K562 (cell line): ENCODE measurements around the gene MNDA. TPM values are rescaled to one million over a fixed set of nuclear protein-coding genes. Genes with fewer than 3 reads are reported as not detected.

Source experiments
- ARNT ChIP-seq, 2 experiments: fragments of 450-650 bp; IDR thresholded peaks; 2 replicates each; pipeline ENCODE4 v1.6.1; 2016; ENCODE audit warnings: mild to moderate bottlenecking in 1 of 2
- ATF3 ChIP-seq, 2 experiments: fragments of 450-650 bp in 1 of 2; sonication (generic) in 1 of 2; formaldehyde crosslinking in 1 of 2; IDR thresholded peaks in 1 of 2; conservative IDR thresholded peaks in 1 of 2; 2 replicates each; pipeline versions ENCODE4 v1.6.1 to v1.8.1; 2016 to 2023; ENCODE audit warnings: mild to moderate bottlenecking in 2 of 2, moderate library complexity in 2 of 2, inconsistent platforms in 1 of 2, missing genetic modification reagents in 1 of 2
- CBFA2T3 ChIP-seq: fragments of 450-650 bp; IDR thresholded peaks from 2 replicates; pipeline ENCODE4 v1.6.1; 2017
- CREB5 ChIP-seq: fragments of 250-450 bp; sonication (Bioruptor Pico); IDR thresholded peaks from 2 replicates; pipeline ENCODE4 v1.5.0; 2020; ENCODE audit warnings: mild to moderate bottlenecking
- EHMT2 ChIP-seq: fragments of 450-650 bp; IDR thresholded peaks from 2 replicates; pipeline ENCODE4 v1.6.1; 2018; ENCODE audit warnings: antibody characterized with exemption
- EP300 ChIP-seq: IDR thresholded peaks from 2 replicates; pipeline ENCODE4 v1.6.1; 2012; ENCODE audit warnings: low read length, improper control_type of control experiment
- ETV5 ChIP-seq: sonication (generic); formaldehyde crosslinking; IDR thresholded peaks from 2 replicates; pipeline ENCODE4 v1.4.0; 2020; ENCODE audit warnings: low read depth, mild to moderate bottlenecking, missing genetic modification reagents
- FOXA1 ChIP-seq: fragments of 450-650 bp; IDR thresholded peaks from 2 replicates; pipeline ENCODE4 v1.6.1; 2016; ENCODE audit warnings: mild to moderate bottlenecking, borderline replicate concordance
- HDAC1 ChIP-seq, 2 experiments: fragments of 450-650 bp; IDR thresholded peaks; 2 replicates each; pipeline ENCODE4 v1.6.1; 2016 to 2017; ENCODE audit warnings: inconsistent platforms in 1 of 2, mild to moderate bottlenecking in 1 of 2, moderate library complexity in 1 of 2
- IFI16 ChIP-seq: fragments of 250-450 bp; sonication (Bioruptor Pico); IDR thresholded peaks from 2 replicates; pipeline ENCODE4 v2.1.2; 2022; ENCODE audit warnings: mild to moderate bottlenecking, inconsistent platforms
- MEF2A ChIP-seq: IDR thresholded peaks from 2 replicates; pipeline ENCODE4 v1.6.1; 2011; ENCODE audit warnings: low read depth, mild to moderate bottlenecking, low read length, moderate library complexity; ENCODE audit not compliant: control insufficient read depth
- MEF2D ChIP-seq: conservative IDR thresholded peaks from 2 replicates; pipeline ENCODE4 v1.6.1; 2016; ENCODE audit warnings: low read depth, missing genetic modification characterization, missing compliant biosample characterization
- NFATC3 ChIP-seq: fragments of 450-650 bp; IDR thresholded peaks from 2 replicates; pipeline ENCODE4 v1.6.1; 2017; ENCODE audit warnings: mild to moderate bottlenecking
- NONO ChIP-seq, 2 experiments: fragments of 200-400 bp in 1 of 2; fragments of 450-650 bp in 1 of 2; formaldehyde crosslinking in 1 of 2; IDR thresholded peaks; 2 replicates each; pipeline ENCODE4 v1.6.1; 2017; ENCODE audit warnings: low read depth in 2 of 2, mild to moderate bottlenecking in 2 of 2, moderate library complexity in 2 of 2, low read length in 1 of 2
- RBM17 ChIP-seq: fragments of 200-400 bp; formaldehyde crosslinking; IDR thresholded peaks from 2 replicates; pipeline ENCODE4 v1.6.1; 2017; ENCODE audit warnings: low read depth, mild to moderate bottlenecking, low read length, borderline replicate concordance
- SREBF2 ChIP-seq: sonication (generic); formaldehyde crosslinking; IDR thresholded peaks from 2 replicates; pipeline ENCODE4 v1.4.0; 2020; ENCODE audit warnings: mild to moderate bottlenecking, missing genetic modification reagents
- TARDBP ChIP-seq: fragments of 450-650 bp; IDR thresholded peaks from 2 replicates; pipeline ENCODE4 v1.6.1; 2016
- U2AF1 ChIP-seq: fragments of 200-400 bp; formaldehyde crosslinking; optimal IDR thresholded peaks from 2 replicates; pipeline ENCODE3; 2017; ENCODE audit warnings: mild to moderate bottlenecking, low read depth, low read length, moderate library complexity
- ZFX ChIP-seq: sonication (generic); formaldehyde crosslinking; IDR thresholded peaks from 2 replicates; pipeline ENCODE4 v1.8.0; 2022; ENCODE audit warnings: mild to moderate bottlenecking, missing genetic modification reagents, moderate library complexity
- ZNF23 ChIP-seq: fragments of 250-450 bp; sonication (Bioruptor Pico); IDR thresholded peaks from 2 replicates; pipeline ENCODE4 v1.4.0; 2020; ENCODE audit warnings: mild to moderate bottlenecking
- polyA plus RNA-seq, 8 experiments: library from polyadenylated mRNA; depleted of rRNA in 4 of 8; stranded (reverse) in 5 of 8; unstranded in 3 of 8; fragments of >200 nt; fragmentation: Nextera tagmentation in 2 of 8; fragmentation: Illumina TruSeq in 1 of 8; extraction: Ambion mirVana in 2 of 8; extraction: Trizol in 1 of 8; gene quantifications; 2 replicates each; pipeline versions ENCODE4 v1.2.1 to v1.2.3, GENCODE V29; 2011 to 2014; ENCODE audit warnings: inconsistent platforms in 1 of 8, missing spikeins in 1 of 8
- total RNA-seq, 7 experiments: library from RNA; depleted of rRNA in 6 of 7; stranded (reverse); fragments of >200 nt in 6 of 7; fragmentation: Illumina TruSeq in 2 of 7; extraction: Trizol in 2 of 7; gene quantifications; 2 replicates each; pipeline versions ENCODE4 v1.2.1 to v1.2.3, GENCODE V29; 2011 to 2021; ENCODE audit warnings: low replicate concordance in 1 of 7
- TF ChIP-seq, protein P1 (sequence below), 3 experiments: IDR thresholded peaks in 2 of 3; conservative IDR thresholded peaks in 1 of 3; 2 replicates each; pipeline ENCODE4 v1.5.1; 2011 to 2012; ENCODE audit warnings: low read length in 3 of 3, mild to moderate bottlenecking in 3 of 3, control low read depth in 2 of 3, improper control_type of control experiment in 1 of 3, inconsistent platforms in 1 of 3, low read depth in 1 of 3, mixed read lengths in 1 of 3, moderate library complexity in 1 of 3; ENCODE audit not compliant: insufficient read depth in 2 of 3
- TF ChIP-seq, protein P2 (sequence below): fragments of 450-650 bp; formaldehyde crosslinking; IDR thresholded peaks from 2 replicates; pipeline ENCODE4 v1.4.0; 2020; ENCODE audit warnings: mild to moderate bottlenecking, moderate library complexity

MNDA gene
- total and polyA plus RNA-seq, 9 of the 15 experiments (the other 6 are each of a cell fraction or from before 2014, with no cell fraction given), result 0.08 to 0.14 (median 0.09) TPM; not detected in 6

- peak in 1 of 2 experiments; percentile 73; a peak in 1 of 4 replicates for TF ChIP-seq ARNT (IDR thresholded peaks at IDR 0.05)
- TF ChIP-seq EP300, result peak; percentile 97
- TF ChIP-seq HDAC1 (IDR thresholded peaks at IDR 0.05), result peak in 1 of 2 experiments; percentile 67; a peak in 2 of 4 replicates
- peak; percentile 21; the same call in 1 of the 2 replicates for TF ChIP-seq TARDBP
- no peak for TF ChIP-seq ZNF23
- TF ChIP-seq, protein P1, sequence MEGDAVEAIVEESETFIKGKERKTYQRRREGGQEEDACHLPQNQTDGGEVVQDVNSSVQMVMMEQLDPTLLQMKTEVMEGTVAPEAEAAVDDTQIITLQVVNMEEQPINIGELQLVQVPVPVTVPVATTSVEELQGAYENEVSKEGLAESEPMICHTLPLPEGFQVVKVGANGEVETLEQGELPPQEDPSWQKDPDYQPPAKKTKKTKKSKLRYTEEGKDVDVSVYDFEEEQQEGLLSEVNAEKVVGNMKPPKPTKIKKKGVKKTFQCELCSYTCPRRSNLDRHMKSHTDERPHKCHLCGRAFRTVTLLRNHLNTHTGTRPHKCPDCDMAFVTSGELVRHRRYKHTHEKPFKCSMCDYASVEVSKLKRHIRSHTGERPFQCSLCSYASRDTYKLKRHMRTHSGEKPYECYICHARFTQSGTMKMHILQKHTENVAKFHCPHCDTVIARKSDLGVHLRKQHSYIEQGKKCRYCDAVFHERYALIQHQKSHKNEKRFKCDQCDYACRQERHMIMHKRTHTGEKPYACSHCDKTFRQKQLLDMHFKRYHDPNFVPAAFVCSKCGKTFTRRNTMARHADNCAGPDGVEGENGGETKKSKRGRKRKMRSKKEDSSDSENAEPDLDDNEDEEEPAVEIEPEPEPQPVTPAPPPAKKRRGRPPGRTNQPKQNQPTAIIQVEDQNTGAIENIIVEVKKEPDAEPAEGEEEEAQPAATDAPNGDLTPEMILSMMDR (IDR thresholded peaks at IDR 0.05 in 2 of 3, conservative IDR thresholded peaks at IDR 0.05 in 1 of 3; ENCODE audit: insufficient read depth in 2 of 3, low read depth in 1 of 3, low read length in 3 of 3), result no peak
- TF ChIP-seq EHMT2, result no peak
- no peak for TF ChIP-seq ZFX (CRISPR knock-in tag)
- TF ChIP-seq MEF2D (tag), result peak; percentile 89
- TF ChIP-seq CREB5, result no peak
- no peak for TF ChIP-seq U2AF1
- no peak for TF ChIP-seq RBM17
- TF ChIP-seq FOXA1, result no peak
- TF ChIP-seq MEF2A, result peak; percentile 47; the same call in 1 of the 2 replicates
- no peak for TF ChIP-seq IFI16
- TF ChIP-seq CBFA2T3, result peak; percentile 95
- no peak for TF ChIP-seq NONO (IDR thresholded peaks at IDR 0.05; ENCODE audit: low read depth in 2 of 2, low read length in 1 of 2)
- TF ChIP-seq, protein P2, sequence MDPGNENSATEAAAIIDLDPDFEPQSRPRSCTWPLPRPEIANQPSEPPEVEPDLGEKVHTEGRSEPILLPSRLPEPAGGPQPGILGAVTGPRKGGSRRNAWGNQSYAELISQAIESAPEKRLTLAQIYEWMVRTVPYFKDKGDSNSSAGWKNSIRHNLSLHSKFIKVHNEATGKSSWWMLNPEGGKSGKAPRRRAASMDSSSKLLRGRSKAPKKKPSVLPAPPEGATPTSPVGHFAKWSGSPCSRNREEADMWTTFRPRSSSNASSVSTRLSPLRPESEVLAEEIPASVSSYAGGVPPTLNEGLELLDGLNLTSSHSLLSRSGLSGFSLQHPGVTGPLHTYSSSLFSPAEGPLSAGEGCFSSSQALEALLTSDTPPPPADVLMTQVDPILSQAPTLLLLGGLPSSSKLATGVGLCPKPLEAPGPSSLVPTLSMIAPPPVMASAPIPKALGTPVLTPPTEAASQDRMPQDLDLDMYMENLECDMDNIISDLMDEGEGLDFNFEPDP, result no peak
- TF ChIP-seq ETV5, result no peak
- TF ChIP-seq SREBF2 (CRISPR knock-in tag), result no peak
- TF ChIP-seq NFATC3, result no peak
- TF ChIP-seq ATF3 (IDR thresholded peaks at IDR 0.05), result peak; percentile 90
- TF ChIP-seq ATF3 (CRISPR knock-in tag; conservative IDR thresholded peaks at IDR 0.05), result peak; percentile 42; the same call in 1 of the 2 replicates
These were observed 11.4 kb upstream of the MNDA start (continued) for GRCh38 chr1:158819461-158820443.
